ENCODE results near the gene AGPAT2.

DNA sequence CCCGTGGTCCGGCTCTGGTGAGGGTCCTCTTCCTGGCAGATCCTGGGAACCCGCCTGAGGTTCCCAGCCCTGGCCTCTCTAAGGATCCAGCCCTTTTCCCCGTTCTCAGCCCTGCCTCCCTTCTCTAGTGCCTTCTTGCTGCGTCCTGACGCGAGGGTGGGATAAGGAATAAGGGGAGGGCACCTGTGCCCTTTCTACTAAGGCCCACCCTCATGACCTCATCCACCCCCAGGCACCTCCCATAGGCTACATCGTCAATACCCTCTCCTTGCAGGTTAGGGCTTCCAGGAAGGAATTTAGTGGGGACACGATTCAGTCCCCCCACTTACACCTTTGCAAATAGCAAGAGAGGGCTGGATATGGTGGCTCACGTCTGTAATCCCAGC lies 14.4 kb upstream of the AGPAT2 start:
- TF ChIP-seq, protein P1, sequence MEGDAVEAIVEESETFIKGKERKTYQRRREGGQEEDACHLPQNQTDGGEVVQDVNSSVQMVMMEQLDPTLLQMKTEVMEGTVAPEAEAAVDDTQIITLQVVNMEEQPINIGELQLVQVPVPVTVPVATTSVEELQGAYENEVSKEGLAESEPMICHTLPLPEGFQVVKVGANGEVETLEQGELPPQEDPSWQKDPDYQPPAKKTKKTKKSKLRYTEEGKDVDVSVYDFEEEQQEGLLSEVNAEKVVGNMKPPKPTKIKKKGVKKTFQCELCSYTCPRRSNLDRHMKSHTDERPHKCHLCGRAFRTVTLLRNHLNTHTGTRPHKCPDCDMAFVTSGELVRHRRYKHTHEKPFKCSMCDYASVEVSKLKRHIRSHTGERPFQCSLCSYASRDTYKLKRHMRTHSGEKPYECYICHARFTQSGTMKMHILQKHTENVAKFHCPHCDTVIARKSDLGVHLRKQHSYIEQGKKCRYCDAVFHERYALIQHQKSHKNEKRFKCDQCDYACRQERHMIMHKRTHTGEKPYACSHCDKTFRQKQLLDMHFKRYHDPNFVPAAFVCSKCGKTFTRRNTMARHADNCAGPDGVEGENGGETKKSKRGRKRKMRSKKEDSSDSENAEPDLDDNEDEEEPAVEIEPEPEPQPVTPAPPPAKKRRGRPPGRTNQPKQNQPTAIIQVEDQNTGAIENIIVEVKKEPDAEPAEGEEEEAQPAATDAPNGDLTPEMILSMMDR (conservative IDR thresholded peaks at IDR 0.05): no peak
- no peak for TF ChIP-seq ZFX (IDR thresholded peaks at IDR 0.05)

Measured in C4-2B (cell line).